Smooth muscle cell (in vitro differentiated cells): ENCODE measurements around the gene CD200R1. TPM values are rescaled to one million over a fixed set of nuclear protein-coding genes. Genes with fewer than 3 reads are reported as not detected.

ENCODE experiments used
- DNase-seq: peaks from one replicate; lab custom pipeline; 2025; ENCODE audit not compliant: unreplicated experiment; lab: John Stamatoyannopoulos, UW
- H2AFZ ChIP-seq: fragments of 200-600 bp; sonication (generic); 2 replicates; pipeline ENCODE4 v1.6.0; 2016; ENCODE audit warnings: antibody characterized with exemption, low read depth, mild to moderate bottlenecking
- H3F3A ChIP-seq: fragments of 200-600 bp; sonication (generic); 2 replicates; pipeline ENCODE4 v1.6.0; 2017; ENCODE audit warnings: antibody characterized with exemption, low read depth
- H3K27ac ChIP-seq: fragments of 200-600 bp; sonication (generic); 2 replicates; pipeline ENCODE4 v1.5.1; 2016; ENCODE audit warnings: low read depth, mild to moderate bottlenecking
- H3K27me3 ChIP-seq: fragments of 200-600 bp; sonication (generic); 2 replicates; pipeline ENCODE4 v1.6.1; 2016; ENCODE audit warnings: low read depth, mild to moderate bottlenecking
- H3K36me3 ChIP-seq: fragments of 200-600 bp; sonication (generic); 2 replicates; pipeline ENCODE4 v1.5.1; 2016; ENCODE audit warnings: low read depth
- H3K4me1 ChIP-seq: fragments of 200-600 bp; sonication (generic); 2 replicates; pipeline ENCODE4 v1.5.1; 2016; ENCODE audit warnings: low read depth
- H3K4me2 ChIP-seq: fragments of 200-600 bp; sonication (generic); 2 replicates; pipeline ENCODE4 v1.6.0; 2016; ENCODE audit warnings: mild to moderate bottlenecking
- H3K4me3 ChIP-seq: fragments of 200-600 bp; sonication (generic); 2 replicates; pipeline ENCODE4 v1.5.1; 2016; ENCODE audit warnings: mild to moderate bottlenecking
- H3K79me2 ChIP-seq: fragments of 200-600 bp; sonication (generic); 2 replicates; pipeline ENCODE4 v1.6.0; 2016; ENCODE audit warnings: low read depth, mild to moderate bottlenecking
- H3K9ac ChIP-seq: fragments of 200-600 bp; sonication (generic); 2 replicates; pipeline ENCODE4 v1.6.0; 2016; ENCODE audit warnings: low read depth
- H3K9me3 ChIP-seq: fragments of 200-600 bp; sonication (generic); replicated peaks from 2 replicates; pipeline ENCODE4 v1.5.1; 2016; ENCODE audit warnings: low read depth
- H4K20me1 ChIP-seq: fragments of 200-600 bp; sonication (generic); 2 replicates; pipeline ENCODE4 v1.6.0; 2016; ENCODE audit warnings: low read depth
- CTCF ChIP-seq: fragments of 200-600 bp; sonication (generic); IDR thresholded peaks from 2 replicates; pipeline ENCODE4 v1.5.1; 2017; ENCODE audit warnings: borderline replicate concordance, mild to moderate bottlenecking, antibody characterized with exemption; ENCODE audit not compliant: insufficient read depth, poor library complexity, severe bottlenecking
- WGBS: methylation state at CpG from one replicate; pipeline ENCODE4 v1.1.7; 2016; ENCODE audit warnings: low lambda C conversion rate; 5-methylcytosine and 5-hydroxymethylcytosine counted together
- polyA plus RNA-seq: library from polyadenylated mRNA; unstranded; fragments of >200 nt; fragmentation: Nextera tagmentation; extraction: Ambion mirVana; gene quantifications from 2 replicates; pipeline ENCODE4 v1.2.1, GENCODE V29; 2016
- total RNA-seq: library from RNA; depleted of rRNA; stranded (reverse); fragments of >200 nt; gene quantifications from 2 replicates; pipeline ENCODE4 v1.2.3, GENCODE V29; 2014

The CD200R1 gene
- total and polyA plus RNA-seq, 2 experiments from 2014 or later = 1.1 TPM; not detected in 1

- no peaks in the 10 kb centered on the region for H3K36me3 ChIP-seq
- H3K9ac ChIP-seq = no peak overlapping the region
- H3K4me1 ChIP-seq = no peaks in the 10 kb centered on the region
- H3K4me3 ChIP-seq = no peak overlapping the region
- H2AFZ ChIP-seq = peak overlapping the region; percentile 47
- no peak for TF ChIP-seq CTCF
- H3K79me2 ChIP-seq = no peaks in the 10 kb centered on the region
- H3K9me3 ChIP-seq = no peaks in the 10 kb centered on the region
- H4K20me1 ChIP-seq = no peaks in the 10 kb centered on the region
- 63% methylated on average over 5 of the region's 5 CpGs for WGBS
- peak overlapping the region; percentile 8 for H3K27ac ChIP-seq
- H3K27me3 ChIP-seq = no peaks in the 10 kb centered on the region
- H3F3A ChIP-seq = no peaks in the 10 kb centered on the region
- DNase-seq = no peak
- H3K4me2 ChIP-seq = no peak overlapping the region
Measured at GRCh38 chr3:112894258-112894657, 80.6 kb downstream of the CD200R1 start.

- 87% methylated on average over 3 of the region's 3 CpGs for WGBS
- no peaks in the 10 kb centered on the region for H3K79me2 ChIP-seq
- H3K36me3 ChIP-seq = no peaks in the 10 kb centered on the region
- no peak for TF ChIP-seq CTCF
- no peak overlapping the region for H3K4me2 ChIP-seq
- no peak overlapping the region for H3K9ac ChIP-seq
- no peaks in the 10 kb centered on the region for H3K4me1 ChIP-seq
- no peaks in the 10 kb centered on the region for H3F3A ChIP-seq
- no peak for DNase-seq
- no peak overlapping the region for H2AFZ ChIP-seq
- no peak overlapping the region for H3K27ac ChIP-seq
- H4K20me1 ChIP-seq = no peaks in the 10 kb centered on the region
- no peak overlapping the region for H3K4me3 ChIP-seq
- H3K27me3 ChIP-seq = no peaks in the 10 kb centered on the region
- no peaks in the 10 kb centered on the region for H3K9me3 ChIP-seq
Measured at GRCh38 chr3:112889357-112889756, 85.5 kb downstream of the CD200R1 start.

GRCh38 chr3:112888381-112889085 lies 86.4 kb downstream of the CD200R1 start:
- DNase-seq = no peak
- H2AFZ ChIP-seq = no peak overlapping the region
- no peaks in the 10 kb centered on the region for H3K4me1 ChIP-seq
- no peak overlapping the region for H3K9ac ChIP-seq
- no peaks in the 10 kb centered on the region for H3K27me3 ChIP-seq
- H3K79me2 ChIP-seq = no peaks in the 10 kb centered on the region
- H4K20me1 ChIP-seq = no peaks in the 10 kb centered on the region
- 66% methylated on average over 2 of the region's 2 CpGs for WGBS
- H3F3A ChIP-seq = no peaks in the 10 kb centered on the region
- no peak overlapping the region for H3K27ac ChIP-seq
- H3K4me2 ChIP-seq = no peak overlapping the region
- no peaks in the 10 kb centered on the region for H3K36me3 ChIP-seq
- no peak overlapping the region for H3K4me3 ChIP-seq
- TF ChIP-seq CTCF = no peak
- no peaks in the 10 kb centered on the region for H3K9me3 ChIP-seq
